Panc1 (cell line): ENCODE data around the gene KIF21B. TPM values are rescaled to one million over a fixed set of nuclear protein-coding genes. Genes with fewer than 3 reads are reported as not detected.

ENCODE experiments used
- ATAC-seq: fragments of 200-7000 bp; cut with Tn5 transposase; 2 replicates; pipeline ENCODE4 v1.9.1; 2020; ENCODE audit warnings: mild to moderate bottlenecking, moderate library complexity
- BruUV-seq: library from RNA; stranded (reverse); fragments of 400-500 nt; replicated peaks from 2 replicates; lab custom pipeline; 2021; lab: Mats Ljungman, UMichigan
- CTCF ChIA-PET: fragments of 300-600 bp; sonication (Branson Sonifier 250); formaldehyde crosslinking; loops from one replicate; lab custom pipeline; 2022; ENCODE audit warnings: antibody characterized with exemption; lab: Charles Lee
- POLR2A ChIA-PET: fragments of 300-600 bp; sonication (Branson Sonifier 250); formaldehyde crosslinking; loops from one replicate; lab custom pipeline; 2022; ENCODE audit warnings: antibody characterized with exemption; lab: Charles Lee
- DNase-seq: peaks from one replicate; pipeline ENCODE4 v3.0.0-alpha.2; 2010; ENCODE audit warnings: low read depth, low spot score
- H3K27ac ChIP-seq: 2 replicates; pipeline ENCODE4 v1.5.1; 2011; ENCODE audit warnings: mild to moderate bottlenecking, low read length, inconsistent platforms
- H3K27me3 ChIP-seq: fragments of 200-500 bp; sonication (Bioruptor generic); 2 replicates; pipeline ENCODE4 v1.6.0; 2014; ENCODE audit warnings: low read length, inconsistent platforms; ENCODE audit not compliant: control insufficient read depth, insufficient read depth
- H3K36me3 ChIP-seq: fragments of 200-500 bp; sonication (Bioruptor generic); 2 replicates; pipeline ENCODE4 v1.5.1; 2014; ENCODE audit warnings: inconsistent platforms, mild to moderate bottlenecking, low read length, moderate library complexity; ENCODE audit not compliant: control insufficient read depth, insufficient read depth
- H3K4me1 ChIP-seq: 2 replicates; pipeline ENCODE4 v1.5.1; 2011; ENCODE audit warnings: inconsistent platforms, mild to moderate bottlenecking, low read length, moderate library complexity; ENCODE audit not compliant: control insufficient read depth, insufficient read depth
- H3K4me3 ChIP-seq, 2 experiments: 2 replicates each; pipeline ENCODE4 v1.5.1; 2011 to 2012; ENCODE audit warnings: low read depth in 2 of 2, low read length in 2 of 2, mild to moderate bottlenecking in 2 of 2, inconsistent platforms in 1 of 2, moderate library complexity in 1 of 2
- H3K9me3 ChIP-seq: fragments of 200-500 bp; sonication (Bioruptor generic); 2 replicates; pipeline ENCODE4 v1.5.1; 2014; ENCODE audit warnings: low read depth, mild to moderate bottlenecking, inconsistent platforms, low read length, moderate library complexity; ENCODE audit not compliant: control insufficient read depth, insufficient read depth
- POLR2AphosphoS5 ChIP-seq: IDR thresholded peaks from 2 replicates; pipeline ENCODE4 v1.6.1; 2012; ENCODE audit warnings: mild to moderate bottlenecking, low read depth, low read length, moderate library complexity
- SIN3A ChIP-seq: IDR thresholded peaks from 2 replicates; pipeline ENCODE4 v1.6.1; 2012; ENCODE audit warnings: low read depth, mild to moderate bottlenecking, low read length, moderate library complexity, borderline replicate concordance; ENCODE audit not compliant: insufficient read depth
- TCF7L2 ChIP-seq: IDR thresholded peaks from 2 replicates; pipeline ENCODE4 v1.6.1; 2011; ENCODE audit warnings: mild to moderate bottlenecking, low read depth, low read length, inconsistent platforms
- in situ Hi-C: cut with HindIII; loops from 2 replicates; pipeline ENCODE4 v1.10.0; 2016; ENCODE audit warnings: low sequenced_read_pairs, low pct_unique_long_range_greater_than_20kb
- intact Hi-C: fragments of 100-400 bp; cut with micrococcal nuclease; formaldehyde crosslinking; loops from one replicate; pipeline ENCODE4 v1.10.0; 2022; ENCODE audit not compliant: unreplicated experiment
- total RNA-seq: library from RNA; stranded (reverse); gene quantifications from one replicate; pipeline ENCODE4 v1.2.1, GENCODE V29; 2021; ENCODE audit not compliant: unreplicated experiment
- TF ChIP-seq, protein P1 (sequence below), 2 experiments: IDR thresholded peaks; 2 replicates each; pipeline ENCODE4 v1.6.1; 2011 to 2012; ENCODE audit warnings: low read depth in 2 of 2, control low read depth in 1 of 2, low read length in 1 of 2, mild to moderate bottlenecking in 1 of 2, moderate library complexity in 1 of 2; ENCODE audit not compliant: insufficient read depth in 1 of 2
- TF ChIP-seq, protein P2 (sequence below): fragments of 450-650 bp; IDR thresholded peaks from 2 replicates; pipeline ENCODE4 v1.5.1; 2017; ENCODE audit warnings: mild to moderate bottlenecking

The KIF21B gene
- total RNA-seq, 1 experiment from 2014 or later, result 0.46 TPM

DNA sequence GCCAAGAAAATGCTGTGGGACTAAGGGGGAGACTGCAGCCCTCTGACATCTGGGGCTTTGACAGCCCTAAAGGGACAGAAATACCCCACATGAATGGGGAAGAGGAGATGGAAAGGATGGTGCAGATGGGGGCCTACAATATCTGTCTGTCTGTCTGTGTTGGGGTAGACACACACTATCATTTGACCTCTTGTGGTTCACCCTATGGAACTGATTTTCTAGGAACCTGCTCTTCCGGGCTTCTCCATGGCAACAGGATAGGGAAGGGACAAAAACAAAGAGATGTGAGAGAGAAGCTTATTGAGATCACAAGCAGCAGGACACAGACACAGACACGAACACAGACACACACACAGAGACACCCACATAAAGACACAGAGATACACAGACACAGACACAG is 17.1 kb downstream of the KIF21B start:
- H3K27me3 ChIP-seq, result no peaks in the 10 kb centered on the region
- in situ Hi-C loops, result no loop called here
- no peak overlapping the region for H3K4me3 ChIP-seq
- POLR2A ChIA-PET, result no interaction called here
- intact Hi-C loops, result no loop called here
- no TSS peak for BruUV-seq
- H3K36me3 ChIP-seq, result no peaks in the 10 kb centered on the region
- H3K27ac ChIP-seq, result no peak overlapping the region
- CTCF ChIA-PET, result no interaction called here
- DNase-seq (no peak), ATAC-seq (no peak; the same call in 1 of the 2 replicates)
- no peaks in the 10 kb centered on the region for H3K9me3 ChIP-seq
- TF ChIP-seq, protein P1, sequence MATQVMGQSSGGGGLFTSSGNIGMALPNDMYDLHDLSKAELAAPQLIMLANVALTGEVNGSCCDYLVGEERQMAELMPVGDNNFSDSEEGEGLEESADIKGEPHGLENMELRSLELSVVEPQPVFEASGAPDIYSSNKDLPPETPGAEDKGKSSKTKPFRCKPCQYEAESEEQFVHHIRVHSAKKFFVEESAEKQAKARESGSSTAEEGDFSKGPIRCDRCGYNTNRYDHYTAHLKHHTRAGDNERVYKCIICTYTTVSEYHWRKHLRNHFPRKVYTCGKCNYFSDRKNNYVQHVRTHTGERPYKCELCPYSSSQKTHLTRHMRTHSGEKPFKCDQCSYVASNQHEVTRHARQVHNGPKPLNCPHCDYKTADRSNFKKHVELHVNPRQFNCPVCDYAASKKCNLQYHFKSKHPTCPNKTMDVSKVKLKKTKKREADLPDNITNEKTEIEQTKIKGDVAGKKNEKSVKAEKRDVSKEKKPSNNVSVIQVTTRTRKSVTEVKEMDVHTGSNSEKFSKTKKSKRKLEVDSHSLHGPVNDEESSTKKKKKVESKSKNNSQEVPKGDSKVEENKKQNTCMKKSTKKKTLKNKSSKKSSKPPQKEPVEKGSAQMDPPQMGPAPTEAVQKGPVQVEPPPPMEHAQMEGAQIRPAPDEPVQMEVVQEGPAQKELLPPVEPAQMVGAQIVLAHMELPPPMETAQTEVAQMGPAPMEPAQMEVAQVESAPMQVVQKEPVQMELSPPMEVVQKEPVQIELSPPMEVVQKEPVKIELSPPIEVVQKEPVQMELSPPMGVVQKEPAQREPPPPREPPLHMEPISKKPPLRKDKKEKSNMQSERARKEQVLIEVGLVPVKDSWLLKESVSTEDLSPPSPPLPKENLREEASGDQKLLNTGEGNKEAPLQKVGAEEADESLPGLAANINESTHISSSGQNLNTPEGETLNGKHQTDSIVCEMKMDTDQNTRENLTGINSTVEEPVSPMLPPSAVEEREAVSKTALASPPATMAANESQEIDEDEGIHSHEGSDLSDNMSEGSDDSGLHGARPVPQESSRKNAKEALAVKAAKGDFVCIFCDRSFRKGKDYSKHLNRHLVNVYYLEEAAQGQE (IDR thresholded peaks at IDR 0.05; ENCODE audit: insufficient read depth in 1 of 2, low read depth in 2 of 2, low read length in 1 of 2), result no peak
- TF ChIP-seq, protein P2, sequence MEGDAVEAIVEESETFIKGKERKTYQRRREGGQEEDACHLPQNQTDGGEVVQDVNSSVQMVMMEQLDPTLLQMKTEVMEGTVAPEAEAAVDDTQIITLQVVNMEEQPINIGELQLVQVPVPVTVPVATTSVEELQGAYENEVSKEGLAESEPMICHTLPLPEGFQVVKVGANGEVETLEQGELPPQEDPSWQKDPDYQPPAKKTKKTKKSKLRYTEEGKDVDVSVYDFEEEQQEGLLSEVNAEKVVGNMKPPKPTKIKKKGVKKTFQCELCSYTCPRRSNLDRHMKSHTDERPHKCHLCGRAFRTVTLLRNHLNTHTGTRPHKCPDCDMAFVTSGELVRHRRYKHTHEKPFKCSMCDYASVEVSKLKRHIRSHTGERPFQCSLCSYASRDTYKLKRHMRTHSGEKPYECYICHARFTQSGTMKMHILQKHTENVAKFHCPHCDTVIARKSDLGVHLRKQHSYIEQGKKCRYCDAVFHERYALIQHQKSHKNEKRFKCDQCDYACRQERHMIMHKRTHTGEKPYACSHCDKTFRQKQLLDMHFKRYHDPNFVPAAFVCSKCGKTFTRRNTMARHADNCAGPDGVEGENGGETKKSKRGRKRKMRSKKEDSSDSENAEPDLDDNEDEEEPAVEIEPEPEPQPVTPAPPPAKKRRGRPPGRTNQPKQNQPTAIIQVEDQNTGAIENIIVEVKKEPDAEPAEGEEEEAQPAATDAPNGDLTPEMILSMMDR, result no peak
- TF ChIP-seq SIN3A, result no peak
- no peak for TF ChIP-seq TCF7L2
- no peak for TF ChIP-seq POLR2AphosphoS5
- no peaks in the 10 kb centered on the region for H3K4me1 ChIP-seq

DNA sequence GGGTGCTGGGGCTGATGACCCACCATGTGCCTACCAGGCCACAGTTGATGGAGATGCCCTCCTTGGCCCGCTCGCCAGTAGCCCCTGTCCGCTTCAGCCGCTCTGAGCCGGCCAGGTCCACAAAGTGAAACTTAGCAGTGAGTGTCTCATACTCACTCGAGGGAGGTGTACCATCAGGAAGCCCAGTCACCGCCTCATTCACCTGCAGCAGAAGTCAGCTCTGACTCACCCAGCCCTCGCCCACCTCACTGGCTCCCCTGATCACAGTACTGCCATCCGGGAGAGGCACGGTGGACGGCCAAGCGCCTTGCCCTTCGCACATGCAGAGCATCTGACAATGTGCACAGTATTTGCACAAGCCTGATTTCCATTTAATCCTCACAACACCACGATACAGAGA is 18.8 kb downstream of the KIF21B start:
- Histone ChIP-seq H3K27ac (no peak overlapping the region), H3K4me3 (no peak overlapping the region), H3K27me3 (no peaks in the 10 kb centered on the region), H3K36me3 (no peaks in the 10 kb centered on the region), H3K4me1 (no peaks in the 10 kb centered on the region), H3K9me3 (no peaks in the 10 kb centered on the region)
- TF ChIP-seq, protein P1 (IDR thresholded peaks at IDR 0.05; ENCODE audit: insufficient read depth in 1 of 2, low read depth in 2 of 2, low read length in 1 of 2), result no peak
- TF ChIP-seq SIN3A (no peak), POLR2AphosphoS5 (no peak), TCF7L2 (no peak)
- TF ChIP-seq, protein P2, result no peak
- BruUV-seq, result no TSS peak
- ChIA-PET POLR2A (no interaction called here), CTCF (interaction anchor here (0.6 to 0.8 kb wide), 2 partner anchors 18 to 25 kb away, joined by 3 read pairs; no protein-coding TSS in a partner anchor)
- intact Hi-C loops, result no loop called here
- DNase-seq (no peak), ATAC-seq (no peak)
- in situ Hi-C loops, result no loop called here
